H1 (cell line): Measurements from ENCODE around the gene CDYL2. TPM values are rescaled to one million over a fixed set of nuclear protein-coding genes. Genes with fewer than 3 reads are reported as not detected.

Experiments used
- CTCF ChIA-PET: fragments of 300-600 bp; sonication (Branson Sonifier 250); formaldehyde crosslinking; loops from one replicate; lab custom pipeline; 2021; ENCODE audit not compliant: partially characterized antibody; lab: Charles Lee
- POLR2A ChIA-PET: fragments of 300-600 bp; sonication (Branson Sonifier 250); formaldehyde crosslinking; loops from one replicate; lab custom pipeline; 2021; ENCODE audit warnings: inconsistent platforms; ENCODE audit not compliant: partially characterized antibody; lab: Charles Lee
- DNase-seq, 2 experiments: peaks; one replicate each; pipeline versions ENCODE4 v3.0.0 to v3.0.0-alpha.2; 2010 to 2022; ENCODE audit warnings: low spot score in 2 of 2, low read depth in 1 of 2, mixed read lengths in 1 of 2
- FAIRE-seq: peaks from 2 replicates; lab custom pipeline; 2011; peaks lifted over from hg19 to GRCh38; lab: Jason Lieb, UNC
- H2AFZ ChIP-seq: 2 replicates; pipeline ENCODE4 v1.8.1; 2012; ENCODE audit warnings: low read length, inconsistent platforms
- H2AK5ac ChIP-seq: 2 replicates; pipeline ENCODE4 v1.6.1; 2013; ENCODE audit warnings: low read depth, low read length
- H2BK120ac ChIP-seq: replicated peaks from 2 replicates; pipeline ENCODE3; 2013; ENCODE audit warnings: low read depth, low read length, inconsistent platforms
- H2BK12ac ChIP-seq: 2 replicates; pipeline ENCODE4 v1.6.1; 2013; ENCODE audit warnings: low read depth, low read length
- H2BK15ac ChIP-seq: 2 replicates; pipeline ENCODE4 v1.6.1; 2013; ENCODE audit warnings: low read length
- H2BK20ac ChIP-seq: 2 replicates; pipeline ENCODE4 v1.6.1; 2013; ENCODE audit warnings: low read length
- H2BK5ac ChIP-seq: 2 replicates; pipeline ENCODE4 v1.6.1; 2013; ENCODE audit warnings: low read depth, low read length
- H3K14ac ChIP-seq: 2 replicates; pipeline ENCODE4 v1.6.1; 2013; ENCODE audit warnings: inconsistent platforms; ENCODE audit not compliant: insufficient read length
- H3K18ac ChIP-seq: 2 replicates; pipeline ENCODE4 v1.6.1; 2013; ENCODE audit warnings: low read length; ENCODE audit errors: extremely low read depth
- H3K23ac ChIP-seq: 2 replicates; pipeline ENCODE4 v1.6.1; 2013; ENCODE audit warnings: inconsistent platforms; ENCODE audit not compliant: insufficient read length
- H3K23me2 ChIP-seq: 2 replicates; pipeline ENCODE4 v1.6.1; 2013; ENCODE audit warnings: low read depth, low read length
- H3K27ac ChIP-seq: 2 replicates; pipeline ENCODE4 v1.6.1; 2011; ENCODE audit warnings: low read depth, low read length, inconsistent platforms
- H3K27me3 ChIP-seq, 4 experiments: replicated peaks in 1 of 4; 1 replicate in 1 of 4; 2 replicates in 3 of 4; pipeline versions ENCODE4 v1.6.1 to v1.8.1; 2011 to 2013; ENCODE audit warnings: low read length in 3 of 4, mild to moderate bottlenecking in 3 of 4, inconsistent platforms in 2 of 4, mixed read lengths in 2 of 4, moderate library complexity in 1 of 4; ENCODE audit not compliant: control insufficient read depth in 3 of 4, insufficient read depth in 3 of 4; ENCODE audit errors: extremely low read depth in 1 of 4
- H3K36me3 ChIP-seq, 4 experiments: 2 replicates each; pipeline versions ENCODE4 v1.6.1 to v1.8.1; 2011 to 2013; ENCODE audit warnings: mild to moderate bottlenecking in 4 of 4, low read length in 3 of 4, moderate library complexity in 2 of 4, control low read depth in 1 of 4, inconsistent platforms in 1 of 4; ENCODE audit not compliant: insufficient read depth in 4 of 4, control insufficient read depth in 2 of 4
- H3K4ac ChIP-seq: replicated peaks from 2 replicates; pipeline ENCODE3; 2013; ENCODE audit warnings: low read length, low read depth, mixed read lengths, inconsistent platforms; ENCODE audit not compliant: insufficient read length
- H3K4me1 ChIP-seq, 4 experiments: replicated peaks in 1 of 4; 1 replicate in 1 of 4; 2 replicates in 3 of 4; pipeline versions ENCODE4 v1.6.1 to v1.8.1; 2011 to 2013; ENCODE audit warnings: low read length in 3 of 4, inconsistent platforms in 2 of 4, mixed read lengths in 1 of 4; ENCODE audit not compliant: insufficient read depth in 4 of 4, control insufficient read depth in 3 of 4
- H3K4me2 ChIP-seq, 2 experiments: 2 replicates each; pipeline versions ENCODE4 v1.6.1 to v1.8.1; 2011 to 2013; ENCODE audit warnings: low read depth in 2 of 2, low read length in 2 of 2, control low read depth in 1 of 2, inconsistent platforms in 1 of 2, mild to moderate bottlenecking in 1 of 2; ENCODE audit not compliant: insufficient read depth in 1 of 2
- H3K4me3 ChIP-seq, 4 experiments: fragments of 200-600, 300-600 bp in 1 of 4; sonication (generic), shearing (Covaris generic), sonication (Bioruptor Twin) in 1 of 4; 2 replicates each; pipeline versions ENCODE4 v1.5.1 to v1.8.1; 2011 to 2016; ENCODE audit warnings: low read length in 4 of 4, low read depth in 3 of 4, control low read depth in 2 of 4, inconsistent platforms in 2 of 4, mild to moderate bottlenecking in 2 of 4, mixed read lengths in 1 of 4, moderate library complexity in 1 of 4; ENCODE audit not compliant: insufficient read depth in 2 of 4; ENCODE audit errors: extremely low read depth in 1 of 4
- H3K56ac ChIP-seq: replicated peaks from 2 replicates; pipeline ENCODE3; 2013; ENCODE audit warnings: low read depth, mild to moderate bottlenecking, mixed read lengths, low read length, inconsistent platforms; ENCODE audit not compliant: insufficient read length
- H3K79me1 ChIP-seq: 2 replicates; pipeline ENCODE4 v1.6.1; 2013; ENCODE audit warnings: low read depth, low read length, control low read depth
- H3K79me2 ChIP-seq, 2 experiments: 2 replicates each; pipeline versions ENCODE4 v1.6.1 to v1.8.1; 2012 to 2013; ENCODE audit warnings: low read length in 2 of 2, mild to moderate bottlenecking in 2 of 2, inconsistent platforms in 1 of 2; ENCODE audit not compliant: insufficient read depth in 2 of 2, control insufficient read depth in 1 of 2
- H3K9ac ChIP-seq, 4 experiments: replicated peaks in 1 of 4; 1 replicate in 1 of 4; 2 replicates in 3 of 4; pipeline versions ENCODE4 v1.6.1 to v1.8.1; 2011 to 2013; ENCODE audit warnings: low read depth in 3 of 4, low read length in 3 of 4, control low read depth in 2 of 4, mild to moderate bottlenecking in 2 of 4, moderate library complexity in 2 of 4, inconsistent platforms in 1 of 4; ENCODE audit errors: extremely low read depth in 1 of 4
- H3K9me3 ChIP-seq, 2 experiments: 2 replicates each; pipeline versions ENCODE4 v1.6.1 to v1.8.1; 2012 to 2013; ENCODE audit warnings: mild to moderate bottlenecking in 2 of 2, moderate library complexity in 2 of 2, control low read depth in 1 of 2, inconsistent platforms in 1 of 2, low read depth in 1 of 2, low read length in 1 of 2, mixed read lengths in 1 of 2; ENCODE audit not compliant: insufficient read depth in 2 of 2
- H4K20me1 ChIP-seq, 2 experiments: replicated peaks in 1 of 2; 2 replicates each; pipeline versions ENCODE3 to v1.8.1; 2011 to 2013; ENCODE audit warnings: inconsistent platforms in 2 of 2, low read length in 2 of 2, mild to moderate bottlenecking in 1 of 2; ENCODE audit not compliant: insufficient read depth in 2 of 2, control insufficient read depth in 1 of 2
- H4K5ac ChIP-seq: 2 replicates; pipeline ENCODE4 v1.6.1; 2013; ENCODE audit warnings: low read length, low read depth, mixed read lengths, inconsistent platforms; ENCODE audit not compliant: insufficient read length
- H4K8ac ChIP-seq: 2 replicates; pipeline ENCODE4 v1.8.0; 2013; ENCODE audit warnings: mild to moderate bottlenecking, moderate library complexity, low read length, inconsistent platforms; ENCODE audit not compliant: insufficient read depth; ENCODE audit errors: extremely low read depth
- H4K91ac ChIP-seq: replicated peaks from 2 replicates; pipeline ENCODE3; 2013; ENCODE audit warnings: low read length, mixed read lengths, inconsistent platforms; ENCODE audit not compliant: insufficient read length
- BACH1 ChIP-seq: IDR thresholded peaks from 2 replicates; pipeline ENCODE4 v1.6.1; 2012; ENCODE audit warnings: low read length, improper control_type of control experiment
- BRCA1 ChIP-seq: IDR thresholded peaks from 2 replicates; pipeline ENCODE4 v1.6.1; 2012; ENCODE audit warnings: low read depth, low read length, improper control_type of control experiment
- EGR1 ChIP-seq: IDR thresholded peaks from 2 replicates; pipeline ENCODE4 v1.6.1; 2011; ENCODE audit warnings: low read depth, low read length, borderline replicate concordance
- EP300 ChIP-seq, 2 experiments: IDR thresholded peaks; 1 replicate in 1 of 2; 2 replicates in 1 of 2; pipeline ENCODE4 v1.6.1; 2011 to 2012; ENCODE audit warnings: low read depth in 2 of 2, low read length in 2 of 2, mild to moderate bottlenecking in 2 of 2, borderline replicate concordance in 1 of 2, inconsistent platforms in 1 of 2, moderate library complexity in 1 of 2
- KDM5A ChIP-seq: fragments of 200-600 bp; IDR thresholded peaks from 2 replicates; pipeline ENCODE4 v1.7.1; 2012; ENCODE audit warnings: mild to moderate bottlenecking, low read length, inconsistent platforms, mixed read lengths
- MAFK ChIP-seq: IDR thresholded peaks from 2 replicates; pipeline ENCODE4 v1.6.1; 2012; ENCODE audit warnings: low read depth, mild to moderate bottlenecking, improper control_type of control experiment, low read length
- MAX ChIP-seq: IDR thresholded peaks from 2 replicates; pipeline ENCODE4 v1.6.1; 2012; ENCODE audit warnings: inconsistent platforms
- NANOG ChIP-seq: IDR thresholded peaks from 2 replicates; pipeline ENCODE4 v1.6.1; 2011; ENCODE audit warnings: low read length, low read depth, mild to moderate bottlenecking, inconsistent platforms; ENCODE audit not compliant: insufficient read depth, poor library complexity, severe bottlenecking
- SIRT6 ChIP-seq: IDR thresholded peaks from one replicate; pipeline ENCODE4 v1.7.1; 2012; ENCODE audit warnings: low read length, inconsistent platforms
- TEAD4 ChIP-seq: IDR thresholded peaks from 2 replicates; pipeline ENCODE4 v1.6.1; 2012; ENCODE audit warnings: low read depth, low read length, inconsistent platforms, mixed read lengths
- YY1 ChIP-seq: IDR thresholded peaks from 2 replicates; pipeline ENCODE4 v1.6.1; 2011; ENCODE audit warnings: low read depth, mild to moderate bottlenecking, low read length
- WGBS, 2 experiments: shearing (Covaris generic) in 1 of 2; methylation state at CpG; one replicate each; pipeline versions ENCODE4 v1.1.6 to v1.1.7; 2013 to 2015; ENCODE audit warnings: low lambda C conversion rate in 2 of 2, mixed read lengths in 2 of 2, inconsistent platforms in 1 of 2, low coverage in 1 of 2, missing lambda C conversion rate in 1 of 2; ENCODE audit not compliant: insufficient replicate concordance in 2 of 2, insufficient coverage in 1 of 2, insufficient read length in 1 of 2; ENCODE audit errors: extremely low coverage in 1 of 2, missing lambda C conversion rate in 1 of 2; 5-methylcytosine and 5-hydroxymethylcytosine counted together
- polyA plus RNA-seq, 7 experiments: library from polyadenylated mRNA; depleted of rRNA in 3 of 7; stranded (reverse) in 5 of 7; unstranded in 2 of 7; fragments of >200 nt in 5 of 7; fragments of 200-250 nt in 2 of 7; gene quantifications; 1 replicate in 5 of 7; 2 replicates in 1 of 7; 4 replicates in 1 of 7; pipeline versions ENCODE4 v1.2.1 to v1.2.3, GENCODE V29; 2011 to 2013; ENCODE audit warnings: missing spikeins in 2 of 7, mixed read lengths in 2 of 7
- total RNA-seq: library from RNA; stranded (reverse); fragmentation: NEBNext Ultra II Directional; extraction: Animal tissue kit (Norgen Biotek cat#: 25700); gene quantifications from 2 replicates; pipeline ENCODE4 v1.2.1, GENCODE V29; 2021

Gene CDYL2
- total and polyA plus RNA-seq, 2 of the 8 experiments (the other 6 are each of a cell fraction or from before 2014, with no cell fraction given) = 0.33 to 5.3 TPM

- Histone ChIP-seq H3K14ac (no peak overlapping the region), H2BK15ac (no peak overlapping the region), H3K23me2 (no peaks in the 10 kb centered on the region), H2BK5ac (no peak overlapping the region), H2AFZ (no peak overlapping the region), H4K20me1 (no peaks in the 10 kb centered on the region), H4K8ac (no peak overlapping the region), H3K9ac (no peak overlapping the region), H3K79me1 (no peaks in the 10 kb centered on the region), H2AK5ac (no peak overlapping the region), H3K79me2 (no peaks in the 10 kb centered on the region), H3K9me3 (peaks cover 12 to 23% of the 10 kb centered on the region in 2 experiments), H2BK12ac (no peak overlapping the region), H4K91ac (no peak overlapping the region), H3K4me1 (no peaks in the 10 kb centered on the region), H3K4ac (no peak overlapping the region), H3K18ac (no peak overlapping the region), H3K27ac (no peak overlapping the region), H3K4me2 (no peak overlapping the region), H3K27me3 (no peaks in the 10 kb centered on the region), H2BK20ac (no peak overlapping the region), H3K23ac (no peak overlapping the region), H3K56ac (no peak overlapping the region), H2BK120ac (no peak overlapping the region), H3K36me3 (no peaks in the 10 kb centered on the region), H4K5ac (no peak overlapping the region), H3K4me3 (no peak overlapping the region)
- ChIA-PET POLR2A (no interaction called here), CTCF (no interaction called here)
- FAIRE-seq (no peak), DNase-seq (no peak)
- WGBS, 2 experiments = 44% methylated on average over 2 of the region's 2 CpGs; no CpG with 5 or more reads in 1 of the 2 experiments
- no peak for TF ChIP-seq BRCA1
- no peak for TF ChIP-seq YY1
- no peak for TF ChIP-seq KDM5A
- TF ChIP-seq MAX = no peak
- no peak for TF ChIP-seq TEAD4
- TF ChIP-seq MAFK = no peak
- TF ChIP-seq EGR1 = no peak
- TF ChIP-seq EP300 (IDR thresholded peaks at IDR 0.05; ENCODE audit: borderline replicate concordance in 1 of 2, low read depth in 2 of 2, low read length in 2 of 2) = no peak
- TF ChIP-seq BACH1 = no peak
- TF ChIP-seq NANOG = no peak
- no peak for TF ChIP-seq SIRT6
Measured at GRCh38 chr16:80554033-80554432, 250.4 kb downstream of the CDYL2 start.
